ENCODE data around the gene NNT. TPM values are rescaled to one million over a fixed set of nuclear protein-coding genes. Genes with fewer than 3 reads are reported as not detected.
A peak's percentile ranks its signal among the peaks of the same experiment; 100 is the strongest.

The NNT gene
- total and polyA plus RNA-seq, 9 of the 15 experiments (the other 6 are each of a cell fraction or from before 2014, with no cell fraction given) = 21.9 to 68.6 (median 42.2) TPM

GRCh38 chr5:43603344-43604217, 601 bp downstream of the NNT start (continued):
- peak; percentile 20 for TF ChIP-seq HMGN3 (IDR thresholded peaks at IDR 0.05; ENCODE audit: borderline replicate concordance, extremely low read depth, insufficient read length, low read depth, low read length)
- peak; percentile 53; the same call in 1 of the 2 replicates for TF ChIP-seq KAT7 (CRISPR knock-in tag; IDR thresholded peaks at IDR 0.05; ENCODE audit: borderline replicate concordance)
- TF ChIP-seq SMARCE1 (IDR thresholded peaks at IDR 0.05) = 0 out of 2 replicates have a peak, but pooled peaks have one; percentile 25
- peak; percentile 76 for TF ChIP-seq RBFOX2 (IDR thresholded peaks at IDR 0.05; ENCODE audit: low read depth, low read length)
- TF ChIP-seq ZBTB26 (CRISPR knock-in tag; IDR thresholded peaks at IDR 0.05) = no peak
- peak; percentile 12; the same call in 1 of the 2 replicates for TF ChIP-seq ZBTB9 (CRISPR knock-in tag; IDR thresholded peaks at IDR 0.05)
- TF ChIP-seq MCM7 (IDR thresholded peaks at IDR 0.05) = no peak
- no peak for TF ChIP-seq FOXJ3 (CRISPR knock-in tag; IDR thresholded peaks at IDR 0.05)
- TF ChIP-seq MLX (CRISPR knock-in tag; conservative IDR thresholded peaks at IDR 0.05) = 0 out of 4 replicates have a peak, but pooled peaks of 1 of the 2 experiments have one; percentile 34
- peak; percentile 78; the same call in 1 of the 2 replicates for TF ChIP-seq HDGF (IDR thresholded peaks at IDR 0.05)
- TF ChIP-seq FOXM1 (IDR thresholded peaks at IDR 0.05; ENCODE audit: low read depth) = no peak
- TF ChIP-seq FOXM1 (CRISPR knock-in tag; IDR thresholded peaks at IDR 0.05; ENCODE audit: low read depth) = peak; percentile 84; the same call in 1 of the 2 replicates
- 0 out of 4 replicates have a peak, but pooled peaks of 1 of the 2 experiments have one; percentile 2 for TF ChIP-seq UBTF (IDR thresholded peaks at IDR 0.05; ENCODE audit: borderline replicate concordance in 1 of 2, low read depth in 2 of 2, low read length in 2 of 2)
- 0 out of 2 replicates have a peak, but pooled peaks have one; percentile 15 for TF ChIP-seq ZBTB33 (CRISPR knock-in tag; IDR thresholded peaks at IDR 0.05)
- TF ChIP-seq NFRKB (IDR thresholded peaks at IDR 0.05; ENCODE audit: low read depth) = no peak; the same call in 1 of the 2 replicates
- TF ChIP-seq BHLHE40 (IDR thresholded peaks at IDR 0.05; ENCODE audit: low read length) = 0 out of 2 replicates have a peak, but pooled peaks have one; percentile 9
- peak; percentile 6 for TF ChIP-seq ZNF511 (CRISPR knock-in tag; IDR thresholded peaks at IDR 0.05)
- TF ChIP-seq ZC3H4 (CRISPR knock-in tag; IDR thresholded peaks at IDR 0.05; ENCODE audit: borderline replicate concordance) = 0 out of 2 replicates have a peak, but pooled peaks have one; percentile 69

Measured in K562 (cell line).